Suprapubic skin (tissue), 4 donors: ENCODE measurements around the gene OSBPL8. TPM values are rescaled to one million over a fixed set of nuclear protein-coding genes. Genes with fewer than 3 reads are reported as not detected.

ENCODE experiments used
- DNase-seq, 2 donors: peaks; one replicate each; pipeline ENCODE4 v3.0.0-alpha.2; 2019; ENCODE audit warnings: low spot score in 2 of 2
- H3K27ac ChIP-seq: fragments of 200-600 bp; sonication (generic); one replicate; pipeline ENCODE4 v1.5.1; 2019
- H3K27me3 ChIP-seq: fragments of 200-600 bp; sonication (generic); one replicate; pipeline ENCODE4 v1.5.1; 2019
- H3K36me3 ChIP-seq: fragments of 200-600 bp; sonication (generic); one replicate; pipeline ENCODE4 v1.5.1; 2019
- H3K4me1 ChIP-seq: fragments of 200-600 bp; sonication (generic); one replicate; pipeline ENCODE4 v1.5.1; 2019
- H3K4me3 ChIP-seq: fragments of 200-600 bp; sonication (generic); one replicate; pipeline ENCODE4 v1.5.1; 2019; ENCODE audit warnings: mild to moderate bottlenecking
- H3K9me3 ChIP-seq: fragments of 200-600 bp; sonication (generic); one replicate; pipeline ENCODE4 v1.5.1; 2019
- CTCF ChIP-seq, 2 donors: fragments of 200-600 bp in 1 of 2; fragments of 450-650 bp in 1 of 2; sonication (generic) in 1 of 2; IDR thresholded peaks; one replicate each; pipeline ENCODE4 v1.5.1; 2016 to 2019; ENCODE audit warnings: antibody characterized with exemption in 2 of 2, mild to moderate bottlenecking in 1 of 2, moderate library complexity in 1 of 2
- EP300 ChIP-seq: sonication (generic); formaldehyde crosslinking; IDR thresholded peaks from one replicate; pipeline ENCODE4 v1.6.1; 2017; ENCODE audit warnings: antibody characterized with exemption
- POLR2A ChIP-seq, 2 donors: fragments of 450-650 bp; IDR thresholded peaks; one replicate each; pipeline ENCODE4 v1.6.1; 2017; ENCODE audit warnings: antibody characterized with exemption in 2 of 2, mild to moderate bottlenecking in 2 of 2, moderate library complexity in 2 of 2
- POLR2AphosphoS5 ChIP-seq, 3 donors: sonication (generic); formaldehyde crosslinking; IDR thresholded peaks; one replicate each; pipeline ENCODE4 v1.6.1; 2017; ENCODE audit warnings: antibody characterized with exemption in 3 of 3
- WGBS: methylation state at CpG from one replicate; pipeline ENCODE4 v1.1.5; 2018; 5-methylcytosine and 5-hydroxymethylcytosine counted together
- total RNA-seq, 4 donors: library from RNA; depleted of rRNA; stranded (reverse); fragments of >200 nt; gene quantifications; one replicate each; pipeline ENCODE4 v1.1.0, GENCODE V29; 2016

OSBPL8 gene
- total RNA-seq, 4 donors from 2014 or later = 73.1 to 116 (median 87.4) TPM

- H3K27me3 ChIP-seq = no peaks in the 10 kb centered on the region
- no peaks in the 10 kb centered on the region for H3K9me3 ChIP-seq
- TF ChIP-seq POLR2A (IDR thresholded peaks at IDR 0.05) (no peak), CTCF (IDR thresholded peaks at IDR 0.05) (no peak), POLR2AphosphoS5 (IDR thresholded peaks at IDR 0.05) (no peak), EP300 (no peak)
- no peak for DNase-seq
- H3K36me3 ChIP-seq = no peaks in the 10 kb centered on the region
- H3K4me1 ChIP-seq = peaks cover 6% of the 10 kb centered on the region
- no peak overlapping the region for H3K27ac ChIP-seq
- H3K4me3 ChIP-seq = no peak overlapping the region
- WGBS = 66% methylated on average over 2 of the region's 2 CpGs
These were observed 139.3 kb downstream of the OSBPL8 start for GRCh38 chr12:76420222-76420621.

- Histone ChIP-seq H3K4me3 (no peak overlapping the region), H3K27me3 (no peaks in the 10 kb centered on the region), H3K36me3 (no peaks in the 10 kb centered on the region), H3K9me3 (no peaks in the 10 kb centered on the region), H3K27ac (no peak overlapping the region), H3K4me1 (peaks cover 6% of the 10 kb centered on the region)
- no peak for DNase-seq
- TF ChIP-seq POLR2A (IDR thresholded peaks at IDR 0.05) (no peak), CTCF (IDR thresholded peaks at IDR 0.05) (no peak), POLR2AphosphoS5 (IDR thresholded peaks at IDR 0.05) (no peak), EP300 (no peak)
These were observed 142.5 kb downstream of the OSBPL8 start for GRCh38 chr12:76417116-76417515.

GRCh38 chr12:76413121-76413520 lies 146.4 kb downstream of the OSBPL8 start:
- Histone ChIP-seq H3K9me3 (no peaks in the 10 kb centered on the region), H3K27ac (no peak overlapping the region), H3K4me3 (no peak overlapping the region), H3K4me1 (no peaks in the 10 kb centered on the region), H3K27me3 (no peaks in the 10 kb centered on the region), H3K36me3 (no peaks in the 10 kb centered on the region)
- TF ChIP-seq POLR2A (IDR thresholded peaks at IDR 0.05) (no peak), POLR2AphosphoS5 (IDR thresholded peaks at IDR 0.05) (no peak), CTCF (IDR thresholded peaks at IDR 0.05) (no peak), EP300 (no peak)
- WGBS = 74% methylated on average over 4 of the region's 4 CpGs
- DNase-seq = no peak

- TF ChIP-seq CTCF (IDR thresholded peaks at IDR 0.05) (no peak), POLR2A (IDR thresholded peaks at IDR 0.05) (no peak), POLR2AphosphoS5 (IDR thresholded peaks at IDR 0.05) (no peak)
- H3K4me1 ChIP-seq = no peaks in the 10 kb centered on the region
- no peak for DNase-seq
- whole genome bisulfite sequencing = 71% methylated on average over 5 of the region's 5 CpGs
- no peaks in the 10 kb centered on the region for H3K27me3 ChIP-seq
- no peaks in the 10 kb centered on the region for H3K9me3 ChIP-seq
- H3K4me3 ChIP-seq = no peak overlapping the region
- no peak overlapping the region for H3K27ac ChIP-seq
- peaks cover 4% of the 10 kb centered on the region for H3K36me3 ChIP-seq
These were observed 148.8 kb downstream of the OSBPL8 start for GRCh38 chr12:76410781-76411180.

GRCh38 chr12:76410371-76410770 lies 149.2 kb downstream of the OSBPL8 start:
- no peak for DNase-seq
- no peaks in the 10 kb centered on the region for H3K9me3 ChIP-seq
- no peaks in the 10 kb centered on the region for H3K27me3 ChIP-seq
- H3K36me3 ChIP-seq = peaks cover 4% of the 10 kb centered on the region
- TF ChIP-seq POLR2AphosphoS5 (IDR thresholded peaks at IDR 0.05) = no peak
- no peak overlapping the region for H3K27ac ChIP-seq
- H3K4me1 ChIP-seq = no peaks in the 10 kb centered on the region
- H3K4me3 ChIP-seq = no peak overlapping the region

GRCh38 chr12:76409074-76409473 lies 150.5 kb downstream of the OSBPL8 start:
- TF ChIP-seq POLR2A (IDR thresholded peaks at IDR 0.05) = no peak
- whole genome bisulfite sequencing = 81% methylated on average over 1 of the region's 1 CpG
- Histone ChIP-seq H3K27me3 (no peaks in the 10 kb centered on the region), H3K9me3 (no peaks in the 10 kb centered on the region), H3K27ac (no peak overlapping the region), H3K4me3 (no peak overlapping the region), H3K36me3 (peaks cover 4% of the 10 kb centered on the region), H3K4me1 (no peaks in the 10 kb centered on the region)
- DNase-seq = no peak
